ENCODE results near the gene TRPM6. TPM values are rescaled to one million over a fixed set of nuclear protein-coding genes. Genes with fewer than 3 reads are reported as not detected.

Gene TRPM6
- total and polyA plus RNA-seq, 2 experiments from 2014 or later = 0.23 to 0.87 TPM

DNA sequence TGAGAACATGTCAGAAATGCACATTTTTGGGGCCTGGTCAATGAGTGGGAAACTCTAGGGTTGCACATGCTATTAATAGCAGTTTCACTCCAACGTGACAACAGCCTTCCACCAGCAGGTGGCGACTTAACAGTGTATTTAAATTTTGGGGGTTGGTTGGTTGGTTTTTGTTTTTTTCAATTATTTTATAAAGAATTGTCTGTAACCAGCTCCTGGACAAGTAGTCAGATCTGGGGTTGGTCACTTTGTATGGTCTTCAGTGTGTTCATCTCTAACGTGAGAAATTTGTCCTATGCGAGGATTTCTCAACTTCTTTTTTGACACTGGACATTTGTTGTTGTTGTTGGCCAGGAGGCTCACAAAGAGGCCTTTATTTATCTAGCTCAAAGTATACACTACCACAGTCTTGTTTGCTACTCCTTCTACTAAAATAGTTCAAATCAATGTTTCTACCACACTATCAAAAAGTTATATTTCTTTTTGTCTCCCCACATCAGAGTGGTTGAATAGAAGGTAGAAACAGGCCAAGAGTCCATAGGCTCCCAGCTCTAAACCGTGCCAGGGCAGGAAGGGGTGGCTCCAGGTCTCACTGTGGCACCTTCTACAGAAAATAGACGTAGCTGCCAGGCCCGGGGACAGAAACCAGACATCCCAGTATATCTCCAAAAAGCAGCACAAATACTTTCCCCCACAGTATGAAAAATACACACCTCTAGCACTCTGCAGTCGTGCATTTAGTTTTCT is 110.4 kb downstream of the TRPM6 start:
- Mint-ChIP-seq H3K4me1 (no peaks in the 10 kb centered on the region), H3K27me3 (ENCODE audit: insufficient read depth, low read depth, poor library complexity) (no peaks in the 10 kb centered on the region), H3K27ac (no peak overlapping the region), H3K9me3 (no peaks in the 10 kb centered on the region), H3K36me3 (ENCODE audit: low read depth) (no peaks in the 10 kb centered on the region), H3K4me3 (no peak overlapping the region)
- Histone ChIP-seq H2AFZ (no peak overlapping the region; the same call in 1 of the 2 replicates), H3K4me1 (ENCODE audit: insufficient read depth) (no peaks in the 10 kb centered on the region), H3K9me2 (ENCODE audit: insufficient read depth) (no peaks in the 10 kb centered on the region), H3K79me2 (replicated peaks; ENCODE audit: insufficient read depth) (no peaks in the 10 kb centered on the region), H3K27me3 (ENCODE audit: insufficient read depth) (no peaks in the 10 kb centered on the region), H3K27ac (ENCODE audit: low read depth) (no peak overlapping the region), H3F3A (replicated peaks; ENCODE audit: low read depth) (no peaks in the 10 kb centered on the region), H3K36me3 (ENCODE audit: insufficient read depth) (no peaks in the 10 kb centered on the region), H4K20me1 (replicated peaks; ENCODE audit: insufficient read depth) (no peaks in the 10 kb centered on the region), H3K4me3 (no peak overlapping the region), H3K4me2 (no peak overlapping the region)
- peak; percentile 84 for DNase-seq (ENCODE audit: low spot score)
- TF ChIP-seq POLR2AphosphoS5 (IDR thresholded peaks at IDR 0.05; ENCODE audit: low read depth) (no peak), ZNF114 (CRISPR knock-in tag; IDR thresholded peaks at IDR 0.05) (no peak), EZH2phosphoT487 (IDR thresholded peaks at IDR 0.05; ENCODE audit: unreplicated experiment) (no peak)
- TF ChIP-seq, protein P1, sequence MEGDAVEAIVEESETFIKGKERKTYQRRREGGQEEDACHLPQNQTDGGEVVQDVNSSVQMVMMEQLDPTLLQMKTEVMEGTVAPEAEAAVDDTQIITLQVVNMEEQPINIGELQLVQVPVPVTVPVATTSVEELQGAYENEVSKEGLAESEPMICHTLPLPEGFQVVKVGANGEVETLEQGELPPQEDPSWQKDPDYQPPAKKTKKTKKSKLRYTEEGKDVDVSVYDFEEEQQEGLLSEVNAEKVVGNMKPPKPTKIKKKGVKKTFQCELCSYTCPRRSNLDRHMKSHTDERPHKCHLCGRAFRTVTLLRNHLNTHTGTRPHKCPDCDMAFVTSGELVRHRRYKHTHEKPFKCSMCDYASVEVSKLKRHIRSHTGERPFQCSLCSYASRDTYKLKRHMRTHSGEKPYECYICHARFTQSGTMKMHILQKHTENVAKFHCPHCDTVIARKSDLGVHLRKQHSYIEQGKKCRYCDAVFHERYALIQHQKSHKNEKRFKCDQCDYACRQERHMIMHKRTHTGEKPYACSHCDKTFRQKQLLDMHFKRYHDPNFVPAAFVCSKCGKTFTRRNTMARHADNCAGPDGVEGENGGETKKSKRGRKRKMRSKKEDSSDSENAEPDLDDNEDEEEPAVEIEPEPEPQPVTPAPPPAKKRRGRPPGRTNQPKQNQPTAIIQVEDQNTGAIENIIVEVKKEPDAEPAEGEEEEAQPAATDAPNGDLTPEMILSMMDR (conservative IDR thresholded peaks at IDR 0.05; ENCODE audit: low read depth in 2 of 2) = peak; percentile 85 to 90
- ATAC-seq = peak; percentile 49; the same call in 2 of the 3 replicates

DNA sequence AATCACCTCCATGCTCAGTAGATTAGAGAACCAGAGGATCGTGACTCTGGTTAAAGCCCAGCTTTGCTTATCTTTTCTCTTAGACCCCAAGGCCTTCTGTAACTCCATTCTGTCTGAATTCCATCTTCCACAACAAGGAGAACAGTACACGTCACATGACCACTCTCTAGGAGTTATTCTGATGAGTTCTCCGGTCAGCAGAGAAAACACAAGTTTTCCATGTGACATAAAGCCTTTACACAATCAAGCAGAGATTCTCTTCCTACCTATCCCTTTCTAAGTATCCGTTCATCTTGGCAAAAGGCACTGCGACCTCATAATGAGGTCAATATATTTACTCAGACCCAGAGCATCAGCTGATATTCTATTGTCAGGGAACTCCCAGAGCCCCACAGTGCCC is 112.3 kb downstream of the TRPM6 start:
- H2AFZ ChIP-seq = no peak overlapping the region
- H3K27ac Mint-ChIP-seq = no peak overlapping the region
- no peak for ATAC-seq

DNA sequence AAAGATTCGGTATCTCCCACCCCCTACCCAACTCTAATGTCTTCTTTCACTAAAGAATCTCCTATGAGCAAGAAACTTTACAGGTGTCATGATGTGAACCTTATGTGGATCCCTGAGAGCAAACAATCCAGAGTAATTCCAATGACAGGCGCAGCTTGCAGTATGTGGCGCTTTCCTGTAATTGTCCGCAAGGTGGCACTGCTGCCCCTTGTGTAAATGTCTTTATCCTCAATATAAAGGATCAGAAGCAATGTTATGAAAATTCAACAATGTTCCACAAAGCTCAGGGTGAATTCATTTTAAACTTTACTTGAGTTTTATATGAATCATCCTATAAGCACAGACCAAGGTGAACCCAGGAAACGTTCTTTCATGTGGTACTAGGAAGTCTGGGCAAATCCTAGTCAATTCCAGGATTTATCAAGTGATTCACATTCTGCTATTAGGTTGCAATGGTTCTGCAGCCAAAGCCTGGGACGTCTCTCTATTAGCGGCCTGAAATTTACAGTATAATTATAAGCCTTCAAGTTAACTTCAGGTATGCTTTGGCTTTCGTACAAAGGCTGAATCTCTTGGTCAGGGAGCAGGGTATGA is 113.7 kb downstream of the TRPM6 start:
- Histone ChIP-seq H3K27me3 (ENCODE audit: insufficient read depth) (no peaks in the 10 kb centered on the region), H3K9me2 (ENCODE audit: insufficient read depth) (no peaks in the 10 kb centered on the region), H3K79me2 (replicated peaks; ENCODE audit: insufficient read depth) (no peaks in the 10 kb centered on the region), H3K4me2 (no peak overlapping the region), H4K20me1 (replicated peaks; ENCODE audit: insufficient read depth) (no peaks in the 10 kb centered on the region), H3K27ac (ENCODE audit: low read depth) (no peak overlapping the region), H3K4me3 (no peak overlapping the region), H2AFZ (no peak overlapping the region), H3K4me1 (ENCODE audit: insufficient read depth) (peaks cover 3% of the 10 kb centered on the region; the same call in 1 of the 2 replicates), H3K36me3 (ENCODE audit: insufficient read depth) (no peaks in the 10 kb centered on the region), H3F3A (replicated peaks; ENCODE audit: low read depth) (no peaks in the 10 kb centered on the region)
- ATAC-seq = peak; percentile 51
- peak; percentile 84 for DNase-seq (ENCODE audit: low spot score)
- H3K4me1 Mint-ChIP-seq = peaks cover 2% of the 10 kb centered on the region
- H3K36me3 Mint-ChIP-seq (ENCODE audit: low read depth) = no peaks in the 10 kb centered on the region
- H3K4me3 Mint-ChIP-seq = no peak overlapping the region
- H3K27ac Mint-ChIP-seq = no peak overlapping the region
- TF ChIP-seq, protein P1 (conservative IDR thresholded peaks at IDR 0.05; ENCODE audit: low read depth in 2 of 2) = peak; percentile 90 to 97
- TF ChIP-seq JUNB (IDR thresholded peaks at IDR 0.05; ENCODE audit: unreplicated experiment) (no peak), ZNF114 (CRISPR knock-in tag; IDR thresholded peaks at IDR 0.05) (no peak)
- H3K27me3 Mint-ChIP-seq (ENCODE audit: insufficient read depth, low read depth, poor library complexity) = peaks cover 6% of the 10 kb centered on the region
- no peaks in the 10 kb centered on the region; the same call in 2 of the 3 replicates for H3K9me3 Mint-ChIP-seq

More for the DNA sequence above, 112.3 kb downstream of the TRPM6 start:
- Histone ChIP-seq H3K4me3 (no peak overlapping the region), H4K20me1 (replicated peaks; ENCODE audit: insufficient read depth) (no peaks in the 10 kb centered on the region), H3K4me1 (ENCODE audit: insufficient read depth) (peaks cover 3% of the 10 kb centered on the region; the same call in 1 of the 2 replicates), H3K4me2 (no peak overlapping the region), H3F3A (replicated peaks; ENCODE audit: low read depth) (no peaks in the 10 kb centered on the region), H3K9me2 (ENCODE audit: insufficient read depth) (no peaks in the 10 kb centered on the region), H3K27me3 (ENCODE audit: insufficient read depth) (no peaks in the 10 kb centered on the region), H3K27ac (ENCODE audit: low read depth) (no peak overlapping the region), H3K79me2 (replicated peaks; ENCODE audit: insufficient read depth) (no peaks in the 10 kb centered on the region), H3K36me3 (ENCODE audit: insufficient read depth) (no peaks in the 10 kb centered on the region)
- TF ChIP-seq CREB1 (CRISPR knock-in tag; IDR thresholded peaks at IDR 0.05; ENCODE audit: low read depth) = no peak
- Mint-ChIP-seq H3K4me1 (peaks cover 2% of the 10 kb centered on the region), H3K27me3 (ENCODE audit: insufficient read depth, low read depth, poor library complexity) (peaks cover 6% of the 10 kb centered on the region), H3K9me3 (no peaks in the 10 kb centered on the region; the same call in 2 of the 3 replicates), H3K4me3 (no peak overlapping the region), H3K36me3 (ENCODE audit: low read depth) (no peaks in the 10 kb centered on the region)
- no peak for DNase-seq (ENCODE audit: low spot score)
